Ishikawa (cell line): ENCODE measurements around the gene FLT1.

Experiments
- CEBPB ChIP-seq: IDR thresholded peaks from 2 replicates; pipeline ENCODE4 v1.6.1; 2012
- EGR1 ChIP-seq: IDR thresholded peaks from 2 replicates; pipeline ENCODE4 v1.6.1; 2012
- EP300 ChIP-seq: IDR thresholded peaks from 2 replicates; pipeline ENCODE4 v1.6.1; 2012; ENCODE audit warnings: borderline replicate concordance
- FOXM1 ChIP-seq: IDR thresholded peaks from 2 replicates; pipeline ENCODE4 v1.6.1; 2012; ENCODE audit warnings: low read depth, borderline replicate concordance
- NFIC ChIP-seq: IDR thresholded peaks from 2 replicates; pipeline ENCODE4 v1.6.1; 2012
- RAD21 ChIP-seq: IDR thresholded peaks from 2 replicates; pipeline ENCODE4 v1.6.1; 2012; ENCODE audit warnings: low read depth
- TAF1 ChIP-seq: IDR thresholded peaks from 2 replicates; pipeline ENCODE4 v1.6.1; 2012; ENCODE audit warnings: low read depth, mild to moderate bottlenecking
- TEAD4 ChIP-seq: IDR thresholded peaks from 2 replicates; pipeline ENCODE4 v1.6.1; 2012
- YY1 ChIP-seq: IDR thresholded peaks from 2 replicates; pipeline ENCODE4 v1.6.1; 2012; ENCODE audit warnings: low read depth
- TF ChIP-seq, protein P1 (sequence below): IDR thresholded peaks from 2 replicates; pipeline ENCODE4 v1.6.1; 2012; ENCODE audit warnings: low read depth, mild to moderate bottlenecking
- TF ChIP-seq, protein P2 (sequence below): IDR thresholded peaks from 2 replicates; pipeline ENCODE4 v1.6.1; 2012

DNA sequence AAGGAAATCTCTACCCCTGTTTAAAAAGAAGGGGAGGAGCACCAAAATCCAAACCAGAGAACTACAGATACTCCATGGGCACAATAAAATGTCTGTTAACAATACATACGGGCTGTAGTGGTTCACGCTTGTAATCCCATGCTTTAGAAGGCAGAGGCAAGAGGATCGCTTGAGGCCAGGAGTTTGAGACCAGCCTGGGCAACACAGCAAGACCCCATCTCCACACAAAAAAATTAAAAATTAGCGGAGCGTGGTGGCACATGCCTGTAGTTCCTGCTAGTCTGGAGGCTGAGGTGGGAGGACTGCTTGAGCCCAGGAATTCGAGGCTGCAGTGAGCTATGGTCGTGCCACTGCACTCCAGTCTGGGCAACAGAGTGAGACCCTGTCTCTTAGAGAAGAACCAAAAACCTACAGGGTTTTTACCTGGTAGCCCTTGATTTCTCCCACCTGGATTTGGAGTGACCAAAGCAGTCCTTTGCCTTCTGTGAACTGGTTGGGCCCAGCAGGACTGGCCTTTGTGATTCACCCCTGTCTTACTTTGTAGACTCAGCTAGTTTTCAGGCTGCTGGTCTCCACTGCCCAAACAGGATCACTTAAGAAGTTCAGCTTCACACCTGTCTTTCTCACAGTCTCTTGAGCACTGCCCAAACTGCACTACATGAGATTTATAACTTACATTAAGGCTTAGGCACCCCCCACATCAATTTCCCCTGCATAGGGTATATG is 38.7 kb upstream of the FLT1 start:
- no peak for TF ChIP-seq RAD21
- TF ChIP-seq FOXM1, result no peak
- TF ChIP-seq, protein P1, sequence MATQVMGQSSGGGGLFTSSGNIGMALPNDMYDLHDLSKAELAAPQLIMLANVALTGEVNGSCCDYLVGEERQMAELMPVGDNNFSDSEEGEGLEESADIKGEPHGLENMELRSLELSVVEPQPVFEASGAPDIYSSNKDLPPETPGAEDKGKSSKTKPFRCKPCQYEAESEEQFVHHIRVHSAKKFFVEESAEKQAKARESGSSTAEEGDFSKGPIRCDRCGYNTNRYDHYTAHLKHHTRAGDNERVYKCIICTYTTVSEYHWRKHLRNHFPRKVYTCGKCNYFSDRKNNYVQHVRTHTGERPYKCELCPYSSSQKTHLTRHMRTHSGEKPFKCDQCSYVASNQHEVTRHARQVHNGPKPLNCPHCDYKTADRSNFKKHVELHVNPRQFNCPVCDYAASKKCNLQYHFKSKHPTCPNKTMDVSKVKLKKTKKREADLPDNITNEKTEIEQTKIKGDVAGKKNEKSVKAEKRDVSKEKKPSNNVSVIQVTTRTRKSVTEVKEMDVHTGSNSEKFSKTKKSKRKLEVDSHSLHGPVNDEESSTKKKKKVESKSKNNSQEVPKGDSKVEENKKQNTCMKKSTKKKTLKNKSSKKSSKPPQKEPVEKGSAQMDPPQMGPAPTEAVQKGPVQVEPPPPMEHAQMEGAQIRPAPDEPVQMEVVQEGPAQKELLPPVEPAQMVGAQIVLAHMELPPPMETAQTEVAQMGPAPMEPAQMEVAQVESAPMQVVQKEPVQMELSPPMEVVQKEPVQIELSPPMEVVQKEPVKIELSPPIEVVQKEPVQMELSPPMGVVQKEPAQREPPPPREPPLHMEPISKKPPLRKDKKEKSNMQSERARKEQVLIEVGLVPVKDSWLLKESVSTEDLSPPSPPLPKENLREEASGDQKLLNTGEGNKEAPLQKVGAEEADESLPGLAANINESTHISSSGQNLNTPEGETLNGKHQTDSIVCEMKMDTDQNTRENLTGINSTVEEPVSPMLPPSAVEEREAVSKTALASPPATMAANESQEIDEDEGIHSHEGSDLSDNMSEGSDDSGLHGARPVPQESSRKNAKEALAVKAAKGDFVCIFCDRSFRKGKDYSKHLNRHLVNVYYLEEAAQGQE, result no peak
- TF ChIP-seq EP300, result no peak
- TF ChIP-seq YY1, result no peak
- TF ChIP-seq EGR1, result no peak
- TF ChIP-seq NFIC, result no peak
- TF ChIP-seq, protein P2, sequence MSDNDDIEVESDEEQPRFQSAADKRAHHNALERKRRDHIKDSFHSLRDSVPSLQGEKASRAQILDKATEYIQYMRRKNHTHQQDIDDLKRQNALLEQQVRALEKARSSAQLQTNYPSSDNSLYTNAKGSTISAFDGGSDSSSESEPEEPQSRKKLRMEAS, result no peak
- TF ChIP-seq CEBPB, result no peak
- no peak for TF ChIP-seq TEAD4
- TF ChIP-seq TAF1, result no peak
